ENCODE measurements around the gene ITPR2.
A peak's percentile ranks its signal among the peaks of the same experiment; 100 is the strongest.
"Not testable (repeated sequence)": the region's sequence is repeated elsewhere in the genome, so short reads cannot be mapped to it uniquely, and the experiment has no call there.

ITPR2 gene

DNA sequence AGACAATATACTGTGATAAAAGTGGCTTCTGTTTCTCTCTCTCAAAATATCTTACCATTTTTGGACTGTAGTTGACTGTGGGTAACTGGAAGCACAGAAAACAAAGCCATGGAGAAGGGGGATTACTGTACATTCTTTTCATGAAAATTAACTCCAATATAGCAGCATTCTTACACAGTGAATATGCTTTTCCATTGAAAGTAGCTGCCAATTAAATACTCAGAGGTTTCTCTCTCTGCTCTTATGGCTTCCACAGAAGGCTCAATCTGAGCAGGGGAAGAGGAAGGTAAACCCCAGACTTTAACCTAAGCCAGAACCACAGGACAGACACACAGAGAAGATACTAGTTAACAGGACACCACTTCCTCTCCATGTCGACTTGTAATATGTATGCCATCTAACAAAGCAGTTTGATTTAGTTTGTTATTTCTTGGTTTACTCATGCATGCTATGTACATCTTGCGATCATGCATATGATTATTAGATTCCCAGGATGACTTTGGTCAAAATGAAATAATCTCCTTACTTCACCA, 487.5 kb downstream of the ITPR2 start:
- H3K27me3 Mint-ChIP-seq: no peaks in the 10 kb centered on the region
- peaks cover 20% of the 10 kb centered on the region for H3K36me3 Mint-ChIP-seq
- H3K9me3 Mint-ChIP-seq: no peaks in the 10 kb centered on the region
- H3K4me3 Mint-ChIP-seq: no peak overlapping the region
- no peaks in the 10 kb centered on the region for H3K4me1 Mint-ChIP-seq
- H3K27ac Mint-ChIP-seq: no peak overlapping the region

GRCh38 chr12:26341491-26341890, 491.5 kb downstream of the ITPR2 start:
- no peaks in the 10 kb centered on the region for H3K9me3 Mint-ChIP-seq
- H3K36me3 Mint-ChIP-seq: peaks cover 37% of the 10 kb centered on the region
- no peaks in the 10 kb centered on the region for H3K27me3 Mint-ChIP-seq
- H3K4me1 Mint-ChIP-seq: no peaks in the 10 kb centered on the region
- H3K27ac Mint-ChIP-seq: no peak overlapping the region
- no peak overlapping the region for H3K4me3 Mint-ChIP-seq

GRCh38 chr12:26340649-26341048, 492.3 kb downstream of the ITPR2 start:
- no peaks in the 10 kb centered on the region for H3K4me1 Mint-ChIP-seq
- no peak overlapping the region for H3K27ac Mint-ChIP-seq
- no peak overlapping the region for H3K4me3 Mint-ChIP-seq
- peaks cover 37% of the 10 kb centered on the region for H3K36me3 Mint-ChIP-seq
- no peaks in the 10 kb centered on the region for H3K27me3 Mint-ChIP-seq
- no peaks in the 10 kb centered on the region for H3K9me3 Mint-ChIP-seq

DNA sequence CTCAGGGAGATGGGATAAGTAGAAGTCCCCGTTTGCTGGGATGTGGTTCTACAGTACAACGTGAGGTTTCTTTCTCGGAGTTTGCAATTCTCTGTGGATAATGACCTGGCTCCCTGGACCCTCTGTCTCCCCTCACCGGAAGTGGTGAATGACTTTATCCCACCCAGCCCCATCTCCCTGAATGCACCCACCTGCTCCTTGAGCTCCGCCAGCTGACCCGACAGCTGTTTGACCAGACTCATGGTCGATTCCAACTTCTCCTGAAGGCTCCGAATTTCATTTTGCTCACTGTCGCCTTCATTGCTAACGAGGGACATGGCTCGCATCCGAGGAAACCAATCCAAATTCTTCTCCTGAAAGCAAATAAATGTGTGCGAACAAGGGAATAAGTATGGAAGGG, 493.0 kb downstream of the ITPR2 start:
- no peak overlapping the region for H3K4me3 Mint-ChIP-seq
- peaks cover 37% of the 10 kb centered on the region for H3K36me3 Mint-ChIP-seq
- H3K4me1 Mint-ChIP-seq: no peaks in the 10 kb centered on the region
- H3K27me3 Mint-ChIP-seq: no peaks in the 10 kb centered on the region
- no peaks in the 10 kb centered on the region for H3K9me3 Mint-ChIP-seq
- H3K27ac Mint-ChIP-seq: no peak overlapping the region

DNA sequence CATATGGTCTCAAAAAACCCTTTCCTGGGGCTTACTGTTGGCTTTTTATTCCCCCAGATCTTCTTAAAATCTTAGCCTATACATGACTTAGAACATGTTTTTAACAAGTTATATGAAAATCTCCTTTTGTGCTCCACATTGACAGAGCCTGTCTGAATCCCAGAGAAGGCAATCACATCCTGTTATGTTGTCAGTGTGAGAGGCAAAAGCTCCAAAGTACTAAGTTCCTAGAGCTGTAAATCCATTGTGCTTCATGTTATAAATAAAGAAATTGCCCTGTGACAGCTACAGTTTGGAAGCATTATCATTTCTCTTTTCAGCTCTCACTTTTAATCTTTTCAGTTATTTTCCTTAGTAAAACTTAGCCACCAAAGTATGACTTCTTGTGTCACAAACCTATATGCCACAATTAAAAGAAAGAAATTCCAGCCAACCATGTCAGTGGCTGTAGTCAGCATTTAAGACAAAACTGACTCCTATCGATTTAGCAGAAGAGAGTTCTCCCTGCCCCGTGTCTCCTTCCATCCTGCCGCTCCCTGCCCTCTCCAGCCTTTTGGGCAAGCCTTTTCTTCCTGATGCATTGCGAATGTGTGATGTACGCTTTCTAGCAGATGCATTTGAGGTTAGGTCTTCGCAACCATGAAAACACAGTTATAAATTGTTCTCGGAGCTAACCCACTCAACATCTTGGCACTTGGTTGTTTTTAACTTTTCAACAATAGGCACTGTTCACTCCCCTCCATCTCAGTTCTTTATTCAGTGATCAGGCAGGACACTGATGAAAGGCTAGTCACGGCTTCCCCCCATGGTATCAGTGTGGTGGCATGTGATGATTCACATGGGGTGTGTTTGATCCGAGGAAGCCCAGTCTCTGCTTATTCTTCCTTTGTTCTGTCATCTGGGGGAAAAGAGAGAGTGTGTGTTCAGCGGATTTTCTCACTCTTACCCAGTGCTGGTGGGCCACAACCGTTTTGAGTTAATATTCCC, 494.1 kb downstream of the ITPR2 start:
- Mint-ChIP-seq H3K4me3 (no peak overlapping the region), H3K27ac (no peak overlapping the region), H3K9me3 (peaks cover 5% of the 10 kb centered on the region), H3K4me1 (no peaks in the 10 kb centered on the region), H3K27me3 (no peaks in the 10 kb centered on the region), H3K36me3 (peaks cover 38% of the 10 kb centered on the region)

DNA sequence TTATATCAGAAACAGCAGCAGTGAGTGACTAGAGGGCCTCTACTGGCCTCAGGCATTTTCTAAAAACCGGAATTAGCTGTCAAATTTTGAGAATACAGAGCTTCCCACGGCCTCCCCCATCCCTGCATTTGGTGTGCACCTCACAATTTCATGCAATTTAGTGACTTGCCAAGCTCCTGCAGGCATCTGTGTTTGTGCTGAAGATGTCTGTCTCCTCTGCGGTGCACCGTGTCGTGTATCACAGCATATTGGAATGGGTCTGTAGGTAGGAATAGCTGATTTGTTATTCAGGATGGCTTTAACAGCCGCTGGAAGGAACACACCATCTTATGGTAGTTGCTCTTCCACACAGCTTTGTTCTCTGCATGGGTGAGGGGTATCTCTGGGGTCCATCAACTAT, 497.3 kb downstream of the ITPR2 start:
- H3K36me3 Mint-ChIP-seq: peaks cover 28% of the 10 kb centered on the region
- H3K27ac Mint-ChIP-seq: no peak overlapping the region
- H3K4me1 Mint-ChIP-seq: no peaks in the 10 kb centered on the region
- H3K4me3 Mint-ChIP-seq: no peak overlapping the region
- no peaks in the 10 kb centered on the region for H3K27me3 Mint-ChIP-seq
- peaks cover 26% of the 10 kb centered on the region for H3K9me3 Mint-ChIP-seq

GRCh38 chr12:26334621-26335124, 498.3 kb downstream of the ITPR2 start:
- peaks cover 26% of the 10 kb centered on the region for H3K9me3 Mint-ChIP-seq
- H3K4me3 Mint-ChIP-seq: no peak overlapping the region
- peaks cover 21% of the 10 kb centered on the region for H3K36me3 Mint-ChIP-seq
- H3K27me3 Mint-ChIP-seq: no peaks in the 10 kb centered on the region
- no peaks in the 10 kb centered on the region for H3K4me1 Mint-ChIP-seq
- H3K27ac Mint-ChIP-seq: no peak overlapping the region

DNA sequence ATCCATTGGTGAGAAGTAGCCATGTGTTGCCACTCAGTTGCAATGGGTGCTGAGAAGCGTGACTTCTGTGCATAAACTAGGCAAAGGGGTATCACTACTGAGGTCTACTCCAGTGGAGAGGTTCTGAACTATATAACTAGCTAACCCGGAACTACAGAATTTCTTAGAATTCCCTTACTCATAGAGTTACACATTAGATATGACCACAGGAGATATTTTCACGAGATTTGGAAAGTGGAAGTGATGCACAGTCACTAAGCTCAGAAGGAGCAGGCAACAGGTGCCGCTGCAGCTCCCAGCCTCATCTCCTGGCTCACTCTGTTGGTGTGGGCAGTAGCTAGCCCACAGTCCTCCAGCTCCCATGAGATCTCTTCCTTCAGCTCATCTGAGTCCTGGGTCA, 501.0 kb downstream of the ITPR2 start:
- H3K36me3 Mint-ChIP-seq: peaks cover 6% of the 10 kb centered on the region
- no peaks in the 10 kb centered on the region for H3K4me1 Mint-ChIP-seq
- peaks cover 3% of the 10 kb centered on the region for H3K27me3 Mint-ChIP-seq
- H3K9me3 Mint-ChIP-seq: peaks cover 37% of the 10 kb centered on the region
- H3K27ac Mint-ChIP-seq: no peak overlapping the region
- no peak overlapping the region for H3K4me3 Mint-ChIP-seq

- Mint-ChIP-seq H3K4me3 (no peak overlapping the region), H3K9me3 (peaks cover 37% of the 10 kb centered on the region), H3K36me3 (peaks cover 6% of the 10 kb centered on the region), H3K27ac (no peak overlapping the region), H3K27me3 (peaks cover 4% of the 10 kb centered on the region), H3K4me1 (no peaks in the 10 kb centered on the region)
Observed at GRCh38 chr12:26331136-26331535, 501.9 kb downstream of the ITPR2 start.

- Mint-ChIP-seq H3K36me3 (peaks cover 1% of the 10 kb centered on the region), H3K27me3 (peaks cover 4% of the 10 kb centered on the region), H3K4me3 (no peak overlapping the region), H3K4me1 (no peaks in the 10 kb centered on the region), H3K9me3 (peaks cover 30% of the 10 kb centered on the region), H3K27ac (no peak overlapping the region)
Observed at GRCh38 chr12:26327975-26328644, 504.9 kb downstream of the ITPR2 start.

DNA sequence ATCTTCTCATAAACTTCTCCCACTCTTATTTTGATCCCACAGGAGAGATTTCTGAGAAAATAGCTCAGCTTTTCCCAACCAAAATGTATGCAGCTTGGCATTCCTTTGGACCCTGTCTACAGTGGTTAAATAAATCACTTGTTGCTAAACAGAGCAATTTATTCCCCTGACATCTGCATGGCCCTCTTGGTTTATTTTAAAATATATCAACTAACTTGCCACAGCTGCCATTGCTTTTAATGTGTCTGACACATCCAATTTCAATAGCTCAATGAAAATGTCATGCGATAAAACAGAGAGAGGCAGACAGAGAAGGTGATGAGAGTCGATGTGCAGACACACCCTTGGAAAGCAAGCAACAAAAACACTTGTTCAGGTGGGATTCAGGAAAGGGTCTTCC, 509.3 kb downstream of the ITPR2 start:
- no peak overlapping the region for H3K4me3 Mint-ChIP-seq
- peaks cover 1% of the 10 kb centered on the region for H3K36me3 Mint-ChIP-seq
- peaks cover 3% of the 10 kb centered on the region for H3K9me3 Mint-ChIP-seq
- no peak overlapping the region for H3K27ac Mint-ChIP-seq
- peaks cover 4% of the 10 kb centered on the region for H3K27me3 Mint-ChIP-seq
- no peaks in the 10 kb centered on the region for H3K4me1 Mint-ChIP-seq

DNA sequence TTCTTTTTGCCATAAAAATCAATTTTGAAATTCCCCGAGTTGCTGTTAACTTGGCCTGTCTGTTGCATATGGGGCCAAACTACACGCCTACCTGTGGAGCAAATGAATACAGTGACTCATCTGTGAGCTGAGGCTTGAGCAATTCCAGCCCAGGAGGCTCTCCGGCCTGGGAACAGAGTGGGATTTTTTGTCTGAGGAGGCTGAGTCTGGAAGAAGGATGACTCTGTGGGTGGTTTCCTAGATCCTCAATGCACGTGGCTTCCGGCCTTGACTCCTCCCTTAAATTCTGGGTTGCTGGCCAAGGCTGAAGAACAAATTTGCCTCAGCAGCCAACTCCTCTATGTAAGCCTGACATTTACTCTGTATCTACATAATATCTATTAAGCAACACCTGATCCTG, 513.5 kb downstream of the ITPR2 start:
- H3K27ac Mint-ChIP-seq: no peak overlapping the region
- H3K36me3 Mint-ChIP-seq: peaks cover 3% of the 10 kb centered on the region
- H3K4me3 Mint-ChIP-seq: no peak overlapping the region
- peaks cover 8% of the 10 kb centered on the region for H3K27me3 Mint-ChIP-seq
- peaks cover 10% of the 10 kb centered on the region for H3K9me3 Mint-ChIP-seq
- no peaks in the 10 kb centered on the region for H3K4me1 Mint-ChIP-seq

GRCh38 chr12:26318661-26319068, 514.3 kb downstream of the ITPR2 start:
- Mint-ChIP-seq H3K27me3 (peaks cover 8% of the 10 kb centered on the region), H3K4me3 (no peak overlapping the region), H3K27ac (no peak overlapping the region), H3K4me1 (no peaks in the 10 kb centered on the region), H3K36me3 (peaks cover 3% of the 10 kb centered on the region), H3K9me3 (peaks cover 10% of the 10 kb centered on the region)

GRCh38 chr12:26317942-26318575, 514.9 kb downstream of the ITPR2 start:
- H3K9me3 Mint-ChIP-seq: peaks cover 15% of the 10 kb centered on the region
- peaks cover 3% of the 10 kb centered on the region for H3K36me3 Mint-ChIP-seq
- peaks cover 8% of the 10 kb centered on the region for H3K27me3 Mint-ChIP-seq
- H3K27ac Mint-ChIP-seq: peak overlapping the region; percentile 15
- H3K4me1 Mint-ChIP-seq: no peaks in the 10 kb centered on the region
- no peak overlapping the region for H3K4me3 Mint-ChIP-seq

GRCh38 chr12:26314103-26314502, 518.9 kb downstream of the ITPR2 start:
- H3K36me3 Mint-ChIP-seq, H3K4me3 Mint-ChIP-seq, H3K27ac Mint-ChIP-seq, H3K27me3 Mint-ChIP-seq, H3K4me1 Mint-ChIP-seq: not testable (repeated sequence)
- peaks cover 15% of the 10 kb centered on the region for H3K9me3 Mint-ChIP-seq

Data from activated naive CD4-positive, alpha-beta T cell treated with anti-CD3 and anti-CD28 coated beads, Interleukin-2, amount 50 U/mL, for 24 hours (primary cell).